GM23248 (cell line): ENCODE data around the gene KIF5B.

Experiments
- EZH2 ChIP-seq: fragments of 200-600 bp; sonication (generic); IDR thresholded peaks from 2 replicates; pipeline ENCODE4 v1.6.1; 2018; ENCODE audit warnings: antibody characterized with exemption, mild to moderate bottlenecking; ENCODE audit not compliant: insufficient read depth, poor library complexity, severe bottlenecking
- EZH2phosphoT487 ChIP-seq: fragments of 200-600 bp; sonication (generic); IDR thresholded peaks from 2 replicates; pipeline ENCODE4 v1.6.1; 2018; ENCODE audit warnings: antibody characterized with exemption, moderate library complexity, mild to moderate bottlenecking, low read depth; ENCODE audit not compliant: insufficient read depth

DNA sequence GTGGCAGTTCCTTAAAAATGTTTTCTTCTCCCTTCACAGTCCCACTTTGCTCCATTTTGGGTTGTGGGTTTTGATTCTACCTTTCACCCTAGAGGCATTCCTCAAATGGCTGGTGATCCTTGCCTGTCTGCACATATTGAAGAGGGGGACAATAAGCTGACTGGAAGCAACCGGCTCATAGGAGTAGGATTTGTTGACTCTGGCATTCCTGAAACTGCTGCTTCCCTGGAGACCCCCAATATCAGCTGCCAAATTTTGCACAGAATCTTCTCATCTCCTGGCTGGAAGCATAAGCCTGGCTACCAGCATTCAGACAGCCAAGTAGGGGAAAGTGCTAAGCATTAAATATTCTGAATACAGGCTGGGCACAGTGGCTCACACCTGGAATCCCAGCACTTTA is 53.7 kb downstream of the KIF5B start:
- TF ChIP-seq EZH2, result no peak
- no peak for TF ChIP-seq EZH2phosphoT487
